OCI-LY3 (cell line): ENCODE measurements around the gene HECA.

Experiments used
- CTCF ChIP-seq: fragments of 200-600, 300-600 bp; sonication (generic); IDR thresholded peaks from 2 replicates; pipeline ENCODE4 v1.5.1; 2014; ENCODE audit warnings: antibody characterized with exemption, low read length, low read depth
- EZH2phosphoT487 ChIP-seq: fragments of 200-600 bp; shearing (Covaris generic); IDR thresholded peaks from 2 replicates; pipeline ENCODE4 v1.6.1; 2018; ENCODE audit warnings: antibody characterized with exemption, mixed run types, low read depth

- no peak for TF ChIP-seq CTCF
- TF ChIP-seq EZH2phosphoT487, result no peak
Measured at GRCh38 chr6:139156102-139156501, 21.2 kb downstream of the HECA start.
